Measurements from ENCODE around the gene NLE1. TPM values are rescaled to one million over a fixed set of nuclear protein-coding genes. Genes with fewer than 3 reads are reported as not detected.
"Not testable (repeated sequence)": the region's sequence is repeated elsewhere in the genome, so short reads cannot be mapped to it uniquely, and the experiment has no call there.

The NLE1 gene
- polyA plus RNA-seq, 1 donor = 15.4 TPM

DNA sequence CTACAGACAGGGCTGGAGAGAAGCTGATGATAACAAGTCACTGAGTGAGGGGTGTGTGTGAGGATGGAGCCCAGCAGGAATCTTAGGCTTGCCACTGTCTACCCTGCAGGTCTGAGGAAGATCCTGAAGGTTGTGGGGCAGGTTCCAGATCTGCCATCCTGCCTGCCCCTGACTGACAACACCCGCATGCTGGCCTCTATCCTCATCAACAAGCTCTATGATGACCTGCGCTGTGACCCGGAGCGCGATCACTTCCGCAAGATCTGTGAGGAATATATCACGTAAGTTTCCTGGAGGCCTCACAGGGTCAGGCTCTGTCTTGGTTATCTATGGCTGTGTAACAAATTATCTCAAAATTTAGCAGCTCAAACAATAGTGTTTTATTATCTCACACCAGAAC lies 21.8 kb upstream of the NLE1 start:
- DNase-seq = no peak

DNA sequence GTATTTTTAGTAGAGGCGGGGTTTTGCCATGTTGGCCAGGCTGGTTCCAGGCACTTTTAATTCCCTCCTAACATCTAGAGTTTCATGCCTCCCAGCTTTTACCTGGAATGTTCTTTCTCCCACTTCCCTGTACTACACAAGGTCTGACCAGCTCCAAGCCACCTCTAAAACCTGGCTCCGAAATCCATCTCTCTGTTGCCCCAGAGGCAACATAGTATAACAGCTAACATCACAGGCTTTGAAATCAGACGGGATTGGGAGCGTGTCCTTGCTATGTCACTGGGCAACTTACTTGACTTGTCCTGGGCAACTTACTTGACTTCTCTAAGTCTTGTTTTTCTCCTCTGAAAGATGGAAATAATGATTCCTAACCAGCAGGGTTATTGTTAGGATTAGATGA lies 20.7 kb upstream of the NLE1 start:
- DNase-seq = peak; percentile 4

DNA sequence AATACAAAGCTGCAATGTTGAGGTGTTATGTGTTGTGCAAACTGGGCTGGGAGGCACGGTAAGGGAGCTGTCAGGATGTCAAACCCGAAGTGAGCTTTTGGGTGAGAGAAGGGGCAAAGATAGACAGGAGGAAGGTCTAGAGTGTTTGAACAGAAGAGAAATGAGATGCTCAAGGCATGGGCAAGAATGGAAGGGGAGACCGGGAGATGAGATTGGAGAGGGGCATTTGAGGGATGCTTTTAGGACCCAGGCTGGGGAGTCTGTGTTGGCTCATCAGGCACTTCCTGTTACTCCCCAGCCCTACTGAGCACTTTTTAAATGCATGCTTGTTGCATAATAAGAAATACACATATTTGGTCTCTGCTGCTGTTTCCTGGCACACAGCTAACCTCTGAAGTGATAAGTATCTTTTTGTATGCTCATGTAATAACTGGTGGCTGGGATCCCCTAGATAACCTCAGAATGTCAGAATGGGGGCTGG lies 19.2 kb upstream of the NLE1 start:
- DNase-seq = no peak

DNA sequence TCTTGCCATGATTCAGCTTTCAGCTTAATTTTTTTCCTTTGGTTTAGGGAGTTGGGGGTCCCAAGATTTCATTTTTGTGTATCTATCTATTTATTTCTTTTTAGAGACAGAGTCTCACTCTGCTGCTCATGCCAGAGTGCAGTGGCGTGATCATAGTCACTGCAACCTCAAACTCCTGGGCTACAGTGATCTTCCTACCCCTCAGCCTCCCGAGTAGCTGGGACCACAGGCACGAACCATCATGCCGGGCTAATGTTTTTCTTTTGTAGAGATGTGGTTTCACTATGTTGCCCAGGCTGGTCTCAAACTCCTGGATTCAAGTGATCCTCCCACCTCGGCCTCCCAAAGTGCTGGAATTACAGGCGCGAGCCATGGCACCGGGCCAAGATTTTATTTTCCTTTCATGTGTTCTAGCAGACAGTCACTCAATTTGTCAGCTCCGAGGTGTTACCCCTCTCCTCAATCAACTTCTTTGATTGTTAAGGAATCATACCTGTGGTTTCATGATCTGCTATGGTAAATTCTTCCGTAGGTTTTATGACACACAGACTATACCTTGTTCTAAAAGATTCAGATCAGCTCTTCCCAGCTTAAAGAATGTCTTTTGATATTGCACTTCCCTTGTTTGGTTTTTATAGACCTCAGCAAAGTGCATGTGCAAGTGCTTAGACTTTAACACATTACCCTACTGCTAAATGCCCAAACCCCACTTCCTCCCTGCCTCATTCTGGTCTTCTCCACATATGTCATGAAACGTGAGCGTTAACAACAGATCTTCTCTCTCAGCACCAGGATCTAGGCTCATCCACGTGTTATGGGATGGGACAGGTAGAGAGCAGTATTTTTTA lies 18.5 kb upstream of the NLE1 start:
- no peak for DNase-seq

DNA sequence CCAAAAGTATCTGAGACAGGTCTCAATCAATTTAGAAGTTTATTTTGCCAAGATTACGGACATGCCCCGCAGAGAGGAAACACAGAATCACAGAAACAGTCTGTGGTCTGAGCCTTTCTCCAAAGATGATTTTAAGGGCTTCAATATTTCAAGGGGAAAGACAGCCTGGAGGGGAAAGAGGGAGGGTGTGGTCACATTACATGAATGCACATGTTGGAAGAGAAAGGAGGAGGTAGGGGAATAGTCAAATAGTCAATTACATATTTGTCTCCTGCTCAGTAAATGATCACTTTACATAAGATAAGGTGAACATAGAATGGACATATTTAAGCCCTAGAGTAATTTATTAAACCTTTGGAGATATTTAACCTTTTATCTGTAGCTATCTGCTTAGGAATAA lies 17.8 kb upstream of the NLE1 start:
- no peak for DNase-seq

DNA sequence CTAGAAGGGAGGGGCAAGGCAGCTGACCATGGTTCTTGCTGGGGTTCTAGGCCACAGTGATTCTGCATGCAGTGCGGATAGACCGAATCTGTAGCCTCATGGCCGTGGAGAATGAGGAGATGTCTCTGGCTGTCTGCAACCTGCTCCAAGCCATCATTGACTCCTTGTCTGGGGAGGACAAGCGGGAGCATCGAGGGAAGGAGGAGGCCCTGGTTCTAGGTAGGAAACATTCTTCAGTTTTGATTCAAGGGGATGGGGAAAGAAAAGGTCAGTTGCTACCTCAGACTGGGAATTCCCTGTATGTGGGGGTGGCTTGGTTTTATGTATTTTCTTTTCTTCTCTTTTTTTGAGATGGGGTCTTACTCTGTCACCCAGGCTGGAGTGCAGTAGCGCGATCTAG lies 13.1 kb upstream of the NLE1 start:
- DNase-seq = no peak

DNA sequence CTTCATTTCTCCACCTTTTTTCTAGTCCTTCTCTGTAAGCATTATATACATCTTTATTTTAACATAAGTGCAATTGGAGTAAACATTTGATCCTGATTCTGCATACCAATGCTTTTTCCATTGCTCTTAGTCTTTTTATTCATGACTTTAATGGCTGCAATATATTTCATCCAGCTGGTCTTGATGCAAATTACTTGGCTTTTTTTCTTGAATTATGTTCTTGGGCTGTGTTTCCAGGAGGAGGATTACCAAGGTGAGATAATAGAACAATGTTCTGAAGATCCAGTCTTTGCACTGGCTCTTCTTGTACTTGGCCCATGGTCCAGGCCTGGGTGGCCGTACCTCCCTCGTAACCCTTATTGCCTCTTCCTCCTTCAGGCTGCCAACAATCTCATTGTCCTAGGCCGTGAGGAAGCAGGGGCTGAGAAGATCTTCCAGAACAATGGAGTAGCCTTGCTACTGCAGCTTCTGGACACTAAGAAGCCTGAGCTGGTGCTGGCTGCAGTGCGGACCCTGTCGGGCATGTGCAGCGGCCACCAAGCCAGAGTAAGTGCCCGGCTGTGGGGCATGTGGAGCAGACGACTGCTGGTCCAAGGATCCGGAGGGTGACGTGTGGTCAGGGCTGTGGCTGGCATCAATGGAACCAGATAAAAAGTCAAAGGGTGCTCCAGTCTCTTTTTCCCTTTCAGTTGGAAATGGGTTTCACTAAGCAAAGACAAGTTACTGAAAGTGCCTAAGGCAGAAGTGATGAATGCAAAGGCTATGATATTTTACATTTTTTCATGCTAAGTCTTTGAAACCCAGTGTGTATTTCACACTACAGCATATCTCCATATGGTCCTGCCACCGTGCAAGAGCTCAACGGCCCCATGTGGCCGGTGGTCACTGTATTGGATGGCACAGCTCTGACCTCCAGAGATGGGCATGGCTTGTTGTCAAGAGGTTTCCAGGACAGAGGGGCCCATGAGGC lies 12.4 kb upstream of the NLE1 start:
- DNase-seq = no peak

DNA sequence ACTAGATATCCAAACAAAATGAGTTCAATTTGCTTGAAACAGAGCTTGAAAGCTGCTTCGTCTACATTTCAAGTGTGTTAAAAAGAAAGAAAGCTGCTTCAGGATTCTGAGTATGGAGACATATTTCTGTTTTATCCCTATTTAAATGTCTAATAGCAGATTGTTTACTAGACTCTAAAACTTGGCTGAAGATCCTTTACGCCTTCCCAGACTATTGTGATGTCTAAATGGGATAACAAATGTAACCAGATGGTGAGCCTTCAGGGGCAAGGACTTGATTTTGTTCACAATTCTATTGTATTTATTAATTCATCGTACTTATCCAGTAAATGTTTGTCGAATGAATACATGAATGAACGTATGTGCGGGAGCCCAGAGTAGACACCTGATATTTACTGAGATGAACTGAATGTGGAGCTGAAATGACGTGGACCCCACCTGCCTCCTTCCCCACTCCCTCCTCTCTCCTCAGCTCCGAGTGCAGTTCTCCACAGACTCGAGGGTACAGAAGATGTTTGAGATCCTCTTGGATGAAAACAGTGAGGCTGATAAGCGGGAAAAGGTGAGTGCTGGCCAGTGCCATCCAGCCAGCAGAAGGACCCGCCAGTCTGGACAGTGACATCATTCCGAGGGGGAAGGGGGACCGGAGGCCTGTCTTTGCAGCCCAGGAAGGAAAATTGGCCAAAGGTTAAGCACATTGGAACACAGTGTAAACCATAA lies 10.5 kb upstream of the NLE1 start:
- DNase-seq = no peak

DNA sequence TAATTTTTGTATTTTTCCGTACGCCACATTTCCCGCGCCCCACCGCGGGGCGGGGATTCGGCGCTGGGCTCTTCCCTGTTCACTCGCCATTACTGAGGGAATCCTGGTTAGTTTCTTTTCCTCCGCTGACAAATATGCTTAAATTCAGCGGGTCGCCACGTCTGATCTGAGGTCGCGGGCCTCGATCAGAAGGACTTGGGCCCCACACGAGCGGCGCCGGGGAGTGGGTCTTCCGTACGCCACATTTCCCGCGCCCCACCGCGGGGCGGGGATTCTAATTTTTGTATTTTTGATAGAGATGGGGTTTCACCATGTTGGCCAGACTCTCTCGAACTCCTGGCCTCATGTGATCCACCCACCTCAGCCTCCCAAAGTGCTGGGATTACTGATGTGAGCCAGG lies 9.0 kb upstream of the NLE1 start:
- not testable (repeated sequence) for DNase-seq

DNA sequence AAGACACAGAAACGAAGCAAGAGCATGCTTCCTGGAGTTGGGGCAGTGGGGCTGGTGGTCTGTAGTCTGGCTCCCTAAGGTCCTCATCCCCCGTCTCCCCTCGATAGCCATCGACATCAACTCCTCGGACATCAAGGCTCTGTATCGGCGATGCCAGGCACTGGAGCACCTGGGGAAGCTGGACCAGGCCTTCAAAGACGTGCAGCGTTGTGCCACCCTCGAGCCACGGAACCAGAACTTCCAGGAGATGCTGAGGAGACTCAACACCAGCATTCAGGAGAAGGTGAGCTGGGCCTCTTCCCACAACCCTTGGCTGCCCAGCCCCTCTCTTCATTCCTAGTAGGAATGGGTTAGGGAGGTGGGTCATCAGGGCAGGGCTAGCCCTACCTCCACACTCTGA lies 7.8 kb upstream of the NLE1 start:
- DNase-seq = no peak

DNA sequence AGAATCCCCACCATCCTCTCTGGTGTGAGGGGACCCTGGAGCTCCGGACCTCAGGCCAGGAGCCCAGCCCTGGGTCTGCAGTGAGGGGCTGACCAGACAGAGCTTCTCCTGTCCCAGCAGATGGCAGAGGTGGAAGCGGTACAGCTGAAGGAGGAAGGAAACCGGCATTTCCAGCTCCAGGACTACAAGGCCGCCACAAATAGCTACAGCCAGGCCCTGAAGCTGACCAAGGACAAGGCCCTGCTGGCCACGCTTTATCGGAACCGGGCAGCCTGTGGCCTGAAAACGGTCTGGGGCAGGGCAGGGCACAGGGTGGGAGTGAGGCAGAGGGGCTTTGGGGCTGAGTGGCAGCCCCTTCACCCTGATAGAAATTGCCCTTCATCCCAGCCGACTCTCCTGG lies 6.0 kb upstream of the NLE1 start:
- no peak for DNase-seq

DNA sequence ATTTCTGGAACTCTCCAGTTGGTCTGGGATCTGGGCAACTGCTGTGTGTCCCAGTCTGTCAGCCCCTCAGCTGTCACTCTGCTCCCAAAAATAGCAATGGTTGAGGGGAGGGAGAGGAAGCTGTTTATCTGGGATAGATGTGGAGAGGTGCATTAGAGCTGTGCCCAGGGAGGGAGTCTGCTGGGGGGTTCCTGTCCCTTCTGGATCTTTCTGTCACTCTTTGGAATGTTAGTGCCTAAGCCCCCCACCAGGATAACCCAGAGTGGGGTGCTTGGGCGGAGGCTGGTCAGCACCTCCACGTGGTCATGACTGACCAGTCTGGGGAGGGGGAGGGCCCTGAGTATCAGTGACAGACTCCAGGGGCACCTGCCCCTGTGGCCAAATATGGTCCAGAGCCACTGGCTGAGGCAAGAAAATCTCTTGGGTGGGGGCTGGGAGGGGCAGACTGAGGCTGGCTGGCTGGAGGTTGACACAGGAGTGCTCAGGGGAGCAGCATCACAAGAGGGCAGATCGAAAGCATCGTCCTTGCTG lies 5.3 kb upstream of the NLE1 start, which contains the start of gene UNC45B:
TSS of gene UNC45B (plus strand) at position 443 of the 531 bp plus-strand sequence. CDS start 447 bp downstream, outside the sequence.
- DNase-seq = no peak

DNA sequence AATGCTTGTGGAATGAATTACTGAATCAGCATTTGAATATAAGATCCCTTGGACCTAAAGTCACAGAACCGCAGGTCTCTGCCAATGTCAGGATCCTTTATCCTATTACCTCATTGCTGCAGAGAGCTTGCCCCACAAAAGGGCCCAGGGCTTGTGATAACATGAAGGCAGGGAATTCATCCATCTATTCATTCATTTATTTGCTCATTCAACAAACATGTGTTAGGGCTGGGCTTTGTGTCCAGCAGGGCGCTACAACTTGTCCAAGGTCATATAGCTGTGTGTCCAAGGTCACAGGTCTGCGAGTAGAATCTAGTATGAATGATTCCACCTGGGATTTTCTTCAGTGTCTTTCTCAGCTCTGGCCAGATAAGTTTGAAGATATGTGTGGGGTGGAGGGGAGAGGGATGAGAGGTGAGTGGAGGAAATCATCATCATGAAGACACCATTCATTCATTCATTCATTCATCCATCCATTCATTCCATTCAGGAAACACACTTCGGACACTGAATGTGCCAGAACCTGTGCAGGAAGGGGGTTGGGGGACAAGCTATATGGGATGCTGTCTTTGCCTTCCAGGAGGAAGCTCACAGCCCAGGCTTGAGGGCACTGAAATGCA lies 4.2 kb upstream of the NLE1 start:
- no peak for DNase-seq

DNA sequence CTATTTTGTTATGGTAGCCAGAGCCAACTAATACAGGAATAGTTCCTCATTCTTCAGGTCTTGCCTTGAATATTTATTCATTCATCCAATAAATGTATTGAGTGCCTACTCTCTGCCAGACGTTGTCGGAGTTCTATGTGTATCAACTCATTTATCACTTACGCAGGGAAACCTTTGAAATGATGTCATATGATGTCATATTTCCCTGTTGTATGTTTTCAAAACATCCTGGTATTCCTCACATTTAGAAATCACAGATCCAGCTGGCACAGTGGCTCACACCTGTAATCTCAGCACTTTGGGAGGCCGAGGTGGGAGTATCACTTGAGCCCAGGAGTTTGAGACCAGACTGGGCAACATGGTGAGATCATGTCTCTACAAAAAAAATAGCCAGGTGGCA lies 2.7 kb upstream of the NLE1 start:
- DNase-seq = no peak

DNA sequence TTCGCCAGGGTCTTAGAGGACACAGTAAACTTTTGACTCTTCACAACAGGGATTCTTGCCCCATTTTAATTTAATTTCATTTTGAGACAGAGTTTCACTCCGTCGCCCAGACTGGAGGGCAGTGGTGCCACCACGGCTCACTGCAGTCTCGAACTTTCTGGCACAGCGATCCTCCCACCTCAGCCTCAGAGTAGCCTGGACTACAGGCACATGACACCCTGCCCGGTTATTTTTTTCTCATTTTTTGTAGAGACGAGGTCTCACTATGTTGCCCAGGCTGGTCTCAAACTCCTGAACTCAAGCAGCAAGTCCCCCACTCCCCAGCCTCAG lies 329 bp upstream of the NLE1 start:
- no peak for DNase-seq

DNA sequence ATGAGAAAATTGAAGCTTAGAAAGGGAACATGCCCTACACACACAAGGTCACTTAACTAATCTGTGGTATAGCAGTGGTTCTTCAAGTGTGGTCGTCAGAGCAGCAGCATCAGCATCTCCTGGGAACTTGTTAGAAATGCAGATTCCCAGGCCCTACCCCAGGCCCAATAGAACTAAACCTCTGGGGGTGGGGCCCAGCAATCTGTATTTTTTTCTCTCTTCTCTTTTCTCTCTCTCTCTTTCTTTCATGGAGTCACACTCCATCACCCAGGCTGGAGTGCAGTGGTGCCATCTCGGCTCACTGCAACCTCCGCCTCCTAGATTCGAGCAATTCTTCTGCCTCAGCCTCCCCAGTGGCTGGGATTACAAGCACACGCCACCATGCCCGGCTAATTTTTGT lies 3.9 kb downstream of the NLE1 start:
- DNase-seq = no peak

DNA sequence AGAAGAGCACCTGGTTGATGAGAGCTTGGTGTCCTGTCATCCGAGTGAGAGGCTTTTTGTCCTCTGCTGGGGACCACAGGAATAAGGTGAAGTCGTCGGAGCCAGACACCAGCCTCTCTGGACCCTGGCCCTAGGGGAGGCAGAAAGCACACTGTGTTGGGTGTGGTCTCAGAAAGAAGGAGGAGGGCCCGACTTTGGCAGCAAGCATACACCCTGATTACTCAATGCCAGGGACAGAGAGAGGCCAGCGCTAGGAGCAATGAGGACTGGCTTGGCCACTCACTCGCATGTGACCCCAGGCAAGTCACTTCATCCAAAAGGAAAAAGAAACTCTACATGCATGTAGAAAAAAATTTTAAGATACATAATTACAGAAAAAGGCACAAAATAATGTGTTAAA lies 6.8 kb downstream of the NLE1 start:
- DNase-seq = no peak

DNA sequence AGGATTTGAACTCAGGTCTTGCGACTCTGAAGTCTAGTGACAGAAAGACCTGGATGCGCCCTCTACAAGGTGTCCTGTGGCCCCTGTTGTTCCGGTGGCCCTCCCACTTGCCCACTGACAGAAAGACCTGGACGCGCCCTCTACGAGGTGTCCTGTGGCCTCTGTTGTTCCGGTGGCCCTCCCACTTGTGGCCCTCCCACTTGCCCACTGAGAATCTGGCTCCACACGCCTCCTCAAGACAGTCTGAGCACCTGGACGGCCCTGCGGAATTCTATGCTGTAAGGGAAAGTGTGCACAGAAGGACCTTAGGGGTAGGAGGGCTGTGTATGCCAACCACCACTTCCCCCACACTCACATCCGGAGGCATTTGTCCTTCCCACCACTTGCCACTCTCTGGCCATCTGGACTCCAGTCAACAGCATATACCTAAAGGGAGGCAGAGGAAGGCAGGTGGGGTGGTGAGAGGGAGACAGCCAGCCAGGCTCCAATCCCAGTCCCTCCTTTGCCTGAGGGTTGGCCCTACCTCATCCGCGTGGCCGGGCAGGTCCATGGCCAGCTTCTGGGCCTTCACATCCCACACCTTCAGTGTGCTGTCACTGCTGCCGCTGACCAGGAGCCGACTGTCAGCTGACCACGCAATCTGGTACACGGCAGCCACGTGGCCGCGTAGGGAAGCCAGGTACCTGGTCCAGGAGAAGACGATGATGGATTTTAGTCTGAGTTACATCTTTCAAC lies 9.1 kb downstream of the NLE1 start:
- no peak for DNase-seq

DNA sequence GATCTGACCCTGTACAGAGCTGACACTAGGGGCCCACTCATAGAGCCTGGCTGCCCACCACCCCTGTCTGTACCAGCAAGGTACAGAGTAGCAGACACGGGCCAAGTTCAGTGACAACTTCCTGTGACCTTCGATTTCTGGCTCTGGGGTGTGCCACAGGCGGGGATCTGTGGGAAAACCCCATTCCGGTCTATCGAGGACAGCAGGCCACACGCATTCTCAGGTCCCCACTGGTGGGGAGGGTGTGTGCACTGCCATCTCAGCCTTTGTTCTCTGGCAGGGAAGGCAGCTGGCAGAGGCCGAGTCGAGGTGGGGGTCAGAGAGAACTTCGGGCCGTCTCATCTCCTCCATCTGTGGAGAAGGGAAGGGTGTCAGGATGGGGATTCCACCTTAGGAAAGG lies 10.0 kb downstream of the NLE1 start:
- DNase-seq = no peak

DNA sequence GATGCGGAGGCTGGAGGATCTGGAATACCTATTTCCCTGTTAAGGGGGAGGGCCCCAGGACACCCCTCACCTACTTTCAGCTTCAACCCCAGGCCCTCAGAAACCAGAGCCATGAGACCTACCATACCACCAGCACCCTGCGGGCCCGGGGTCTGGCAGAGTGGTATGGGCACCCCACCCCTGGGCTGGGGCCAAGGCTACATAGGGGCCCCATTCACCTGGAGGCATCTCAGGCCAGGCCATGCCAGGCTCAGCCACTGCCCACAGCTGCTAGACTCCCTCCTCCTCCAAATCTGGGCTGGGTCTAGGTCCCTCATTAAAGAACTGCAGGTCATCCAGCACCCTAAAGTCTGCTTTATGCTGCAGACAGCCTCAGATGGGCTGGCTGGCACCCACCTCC lies 11.7 kb downstream of the NLE1 start:
- no peak for DNase-seq

DNA sequence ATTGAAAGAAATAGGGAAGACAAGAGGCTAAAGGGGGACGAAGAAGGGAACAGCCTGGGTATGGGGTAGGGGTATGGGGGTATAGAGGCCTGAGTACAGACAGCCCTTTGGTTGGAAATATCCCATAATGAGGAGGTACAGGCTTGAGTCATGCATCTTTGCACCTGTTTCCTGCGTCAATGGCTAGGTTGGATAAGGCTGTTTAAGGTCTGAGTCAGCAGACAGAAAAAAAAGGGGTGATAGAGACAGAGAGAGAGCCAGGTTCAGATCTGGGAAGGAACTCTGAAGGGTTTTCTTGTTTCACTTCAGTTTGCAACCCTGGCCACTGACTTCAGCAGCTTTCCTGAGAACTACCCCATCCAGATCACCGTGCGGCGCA lies 12.1 kb downstream of the NLE1 start:
- no peak for DNase-seq

Measured in left kidney (tissue), 2 donors.